D721Med (cell line): ENCODE measurements around the gene PCDHGA3.
"Not testable (repeated sequence)": the region's sequence is repeated elsewhere in the genome, so short reads cannot be mapped to it uniquely, and the experiment has no call there.

Source experiments
- DNase-seq: peaks from one replicate; pipeline ENCODE4 v3.0.0; 2011; ENCODE audit warnings: low spot score; ENCODE audit not compliant: insufficient read length
- FAIRE-seq: peaks from 2 replicates; lab custom pipeline; 2011; peaks lifted over from hg19 to GRCh38; lab: Jason Lieb, UNC
- CTCF ChIP-seq: IDR thresholded peaks from 2 replicates; pipeline ENCODE4 v1.5.1; 2012; ENCODE audit warnings: mild to moderate bottlenecking, control low read depth; ENCODE audit not compliant: insufficient read depth; ENCODE audit errors: missing control alignments

Gene PCDHGA3

GRCh38 chr5:141319699-141320098, 23.9 kb upstream of the PCDHGA3 start:
- DNase-seq = no peak
- no peak for FAIRE-seq
- TF ChIP-seq CTCF = no peak

- DNase-seq (no peak), FAIRE-seq (no peak)
- TF ChIP-seq CTCF = peak; percentile 86
Measured at GRCh38 chr5:141320225-141321169, 23.1 kb upstream of the PCDHGA3 start, which contains the start of gene TAF7. TAF7 (minus strand) TSS chr5:141320784; CDS start chr5:141320044, 740 bp downstream.

GRCh38 chr5:141322261-141322660, 21.4 kb upstream of the PCDHGA3 start:
- no peak for FAIRE-seq
- no peak for DNase-seq
- TF ChIP-seq CTCF = no peak

GRCh38 chr5:141326088-141326854, 17.4 kb upstream of the PCDHGA3 start:
- DNase-seq = no peak
- TF ChIP-seq CTCF = no peak
- FAIRE-seq = no peak

GRCh38 chr5:141328231-141328630, 15.4 kb upstream of the PCDHGA3 start:
- no peak for DNase-seq
- FAIRE-seq = no peak
- TF ChIP-seq CTCF = no peak

GRCh38 chr5:141330299-141331080, 13.1 kb upstream of the PCDHGA3 start, which contains the start of gene PCDHGA1:
PCDHGA1 (plus strand) TSS chr5:141330514.
- FAIRE-seq = no peak
- TF ChIP-seq CTCF = peak; percentile 29
- no peak for DNase-seq

- FAIRE-seq, DNase-seq: not testable (repeated sequence)
Measured at GRCh38 chr5:141332571-141332970, 11.1 kb upstream of the PCDHGA3 start.
